ENCODE data around the gene GRAP2.

GRAP2 gene

GRCh38 chr22:39923696-39924095 is 22.8 kb downstream of the GRAP2 start:
- H3K4me3 ChIP-seq (ENCODE audit: low read depth, low read length), result no peak overlapping the region

GRCh38 chr22:39924286-39924685 is 23.4 kb downstream of the GRAP2 start:
- no peak overlapping the region for H3K4me3 ChIP-seq (ENCODE audit: low read depth, low read length)

GRCh38 chr22:39925273-39925672 is 24.4 kb downstream of the GRAP2 start:
- no peak overlapping the region for H3K4me3 ChIP-seq (ENCODE audit: low read depth, low read length)

- no peak overlapping the region for H3K4me3 ChIP-seq (ENCODE audit: low read depth, low read length)
Measured at GRCh38 chr22:39925909-39926679, 25.2 kb downstream of the GRAP2 start.

GRCh38 chr22:39926753-39927152 is 25.9 kb downstream of the GRAP2 start:
- no peak overlapping the region for H3K4me3 ChIP-seq (ENCODE audit: low read depth, low read length)

- no peak overlapping the region for H3K4me3 ChIP-seq (ENCODE audit: low read depth, low read length)
Measured at GRCh38 chr22:39927544-39927943, 26.7 kb downstream of the GRAP2 start.

- H3K4me3 ChIP-seq (ENCODE audit: low read depth, low read length), result no peak overlapping the region
Measured at GRCh38 chr22:39928536-39929520, 27.9 kb downstream of the GRAP2 start.

- no peak overlapping the region for H3K4me3 ChIP-seq (ENCODE audit: low read depth, low read length)
Measured at GRCh38 chr22:39931251-39931650, 30.4 kb downstream of the GRAP2 start.

GRCh38 chr22:39932166-39932565 is 31.3 kb downstream of the GRAP2 start:
- H3K4me3 ChIP-seq (ENCODE audit: low read depth, low read length), result no peak overlapping the region

GRCh38 chr22:39932918-39933649 is 32.2 kb downstream of the GRAP2 start:
- no peak overlapping the region for H3K4me3 ChIP-seq (ENCODE audit: low read depth, low read length)

GRCh38 chr22:39933741-39934140 is 32.9 kb downstream of the GRAP2 start:
- H3K4me3 ChIP-seq (ENCODE audit: low read depth, low read length), result no peak overlapping the region

GRCh38 chr22:39935116-39935515 is 34.2 kb downstream of the GRAP2 start:
- no peak overlapping the region for H3K4me3 ChIP-seq (ENCODE audit: low read depth, low read length)

- no peak overlapping the region for H3K4me3 ChIP-seq (ENCODE audit: low read depth, low read length)
Measured at GRCh38 chr22:39935612-39936011, 34.7 kb downstream of the GRAP2 start.

- no peak overlapping the region for H3K4me3 ChIP-seq (ENCODE audit: low read depth, low read length)
Measured at GRCh38 chr22:39936523-39937145, 35.8 kb downstream of the GRAP2 start.

- no peak overlapping the region for H3K4me3 ChIP-seq (ENCODE audit: low read depth, low read length)
Measured at GRCh38 chr22:39937906-39938305, 37.0 kb downstream of the GRAP2 start.

GRCh38 chr22:39938509-39939111 is 37.7 kb downstream of the GRAP2 start:
- no peak overlapping the region for H3K4me3 ChIP-seq (ENCODE audit: low read depth, low read length)

- no peak overlapping the region for H3K4me3 ChIP-seq (ENCODE audit: low read depth, low read length)
Measured at GRCh38 chr22:39939830-39940229, 38.9 kb downstream of the GRAP2 start.

- H3K4me3 ChIP-seq (ENCODE audit: low read depth, low read length), result no peak overlapping the region
Measured at GRCh38 chr22:39940757-39941305, 39.9 kb downstream of the GRAP2 start.

GRCh38 chr22:39941601-39942000 is 40.7 kb downstream of the GRAP2 start:
- H3K4me3 ChIP-seq (ENCODE audit: low read depth, low read length), result no peak overlapping the region

Data from iPS-11a (cell line).